Measurements from ENCODE around the gene RPL38. TPM values are rescaled to one million over a fixed set of nuclear protein-coding genes. Genes with fewer than 3 reads are reported as not detected.

Gene RPL38
- total RNA-seq, 1 donor from 2014 or later, result 1,081 TPM

GRCh38 chr17:74227271-74228080, 24.0 kb downstream of the RPL38 start:
- DNase-seq (ENCODE audit: low spot score), result no peak

GRCh38 chr17:74228306-74228978, 25.0 kb downstream of the RPL38 start:
- DNase-seq (ENCODE audit: low spot score), result no peak

GRCh38 chr17:74230896-74231295, 27.4 kb downstream of the RPL38 start:
- no peak for DNase-seq (ENCODE audit: low spot score)

GRCh38 chr17:74231928-74232907, 28.7 kb downstream of the RPL38 start:
- no peak for DNase-seq (ENCODE audit: low spot score)

- DNase-seq (ENCODE audit: low spot score), result no peak
These were observed 30.5 kb downstream of the RPL38 start for GRCh38 chr17:74233937-74234336.

GRCh38 chr17:74234486-74234885, 31.0 kb downstream of the RPL38 start:
- no peak for DNase-seq (ENCODE audit: low spot score)

- no peak for DNase-seq (ENCODE audit: low spot score)
These were observed 31.6 kb downstream of the RPL38 start for GRCh38 chr17:74235040-74235581.

- no peak for DNase-seq (ENCODE audit: low spot score)
These were observed 32.5 kb downstream of the RPL38 start for GRCh38 chr17:74235911-74236371.

- no peak for DNase-seq (ENCODE audit: low spot score)
These were observed 33.8 kb downstream of the RPL38 start for GRCh38 chr17:74237321-74237720.

- peak; percentile 57 for DNase-seq (ENCODE audit: low spot score)
These were observed 35.7 kb downstream of the RPL38 start for GRCh38 chr17:74239172-74239571.

- no peak for DNase-seq (ENCODE audit: low spot score)
These were observed 37.2 kb downstream of the RPL38 start for GRCh38 chr17:74240618-74241205.

- no peak for DNase-seq (ENCODE audit: low spot score)
These were observed 38.0 kb downstream of the RPL38 start for GRCh38 chr17:74241431-74241830.

GRCh38 chr17:74241847-74242246, 38.4 kb downstream of the RPL38 start:
- no peak for DNase-seq (ENCODE audit: low spot score)

GRCh38 chr17:74243013-74243755, 39.7 kb downstream of the RPL38 start:
- no peak for DNase-seq (ENCODE audit: low spot score)

GRCh38 chr17:74244128-74244527, 40.6 kb downstream of the RPL38 start:
- DNase-seq (ENCODE audit: low spot score), result no peak

GRCh38 chr17:74244548-74244947, 41.1 kb downstream of the RPL38 start:
- no peak for DNase-seq (ENCODE audit: low spot score)

GRCh38 chr17:74245145-74245831, 41.8 kb downstream of the RPL38 start:
- no peak for DNase-seq (ENCODE audit: low spot score)

- no peak for DNase-seq (ENCODE audit: low spot score)
These were observed 42.4 kb downstream of the RPL38 start for GRCh38 chr17:74245871-74246270.

- no peak for DNase-seq (ENCODE audit: low spot score)
These were observed 46.3 kb downstream of the RPL38 start for GRCh38 chr17:74249590-74250270.
